GM04504 (cell line): ENCODE results near the gene CUX1.
A peak's percentile ranks its signal among the peaks of the same experiment; 100 is the strongest.
"Not testable (repeated sequence)": the region's sequence is repeated elsewhere in the genome, so short reads cannot be mapped to it uniquely, and the experiment has no call there.

Experiments
- DNase-seq: peaks from one replicate; pipeline ENCODE4 v3.0.0-alpha.2; 2012; ENCODE audit warnings: low read depth

The CUX1 gene

DNA sequence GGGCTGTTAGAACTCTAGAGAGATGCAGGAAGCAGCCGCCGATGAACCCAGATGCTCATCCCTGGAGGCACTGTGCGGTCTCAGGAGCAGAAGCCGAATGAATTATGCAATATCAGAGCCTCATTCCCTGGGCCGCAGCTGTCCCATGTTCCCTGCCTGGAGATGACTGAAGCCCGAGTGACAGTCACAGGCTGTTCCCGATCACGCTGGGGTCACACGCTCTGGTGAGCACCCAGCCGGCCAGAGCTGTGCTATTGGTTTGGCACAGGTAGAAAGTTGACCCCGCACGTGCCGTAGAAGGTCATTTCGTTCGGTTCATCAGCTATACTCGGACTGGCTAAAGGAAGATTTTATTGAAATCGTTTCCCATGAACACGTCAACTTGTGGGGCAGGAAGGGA lies 328.7 kb downstream of the CUX1 start:
- no peak for DNase-seq

DNA sequence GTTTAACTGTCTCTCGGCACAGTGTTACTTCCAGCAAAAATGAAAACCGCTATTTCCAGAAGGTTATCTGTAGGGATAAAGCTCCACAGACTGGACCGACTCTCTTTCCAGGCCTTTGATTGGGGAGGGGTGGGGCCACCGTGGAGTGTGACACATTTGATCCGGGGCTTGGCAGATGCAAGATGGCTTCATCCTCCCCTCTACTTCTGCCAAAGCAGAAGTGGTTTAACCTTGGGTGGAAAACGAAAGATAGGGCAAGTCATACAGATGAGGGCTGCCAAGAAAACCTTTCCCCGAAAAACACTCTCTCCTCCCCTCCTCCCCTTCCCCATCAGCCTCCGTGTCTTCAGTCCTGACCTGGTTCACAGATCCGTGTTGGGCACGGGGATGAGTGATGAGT lies 329.6 kb downstream of the CUX1 start:
- no peak for DNase-seq

DNA sequence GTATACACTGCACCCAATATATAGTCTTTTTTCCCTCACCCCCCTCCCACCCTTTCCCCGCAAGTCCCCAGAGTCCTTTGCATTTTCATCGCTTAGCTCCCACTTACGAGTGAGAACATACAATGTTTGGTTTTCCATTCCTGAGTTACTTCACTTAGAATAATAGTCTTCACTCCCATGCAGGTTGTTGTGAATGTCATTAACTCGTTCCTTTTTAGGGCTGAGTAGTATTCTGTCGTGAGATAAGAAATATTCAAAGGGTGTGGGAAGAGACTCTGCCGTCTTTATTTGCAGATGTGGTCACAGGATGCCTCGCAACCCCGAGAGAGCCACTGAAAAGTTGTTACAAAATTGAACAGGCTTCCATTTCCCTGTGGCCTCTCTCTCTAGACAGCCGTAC lies 331.4 kb downstream of the CUX1 start:
- no peak for DNase-seq

GRCh38 chr7:102149416-102149815 lies 332.0 kb downstream of the CUX1 start:
- DNase-seq = no peak

- no peak for DNase-seq
Measured at GRCh38 chr7:102150266-102150665, 332.8 kb downstream of the CUX1 start.

- DNase-seq = peak; percentile 9
Measured at GRCh38 chr7:102152672-102153598, 335.5 kb downstream of the CUX1 start.

- DNase-seq = no peak
Measured at GRCh38 chr7:102153599-102153946, 336.1 kb downstream of the CUX1 start.

GRCh38 chr7:102154425-102154824 lies 337.0 kb downstream of the CUX1 start:
- DNase-seq = no peak

GRCh38 chr7:102155821-102156441 lies 338.5 kb downstream of the CUX1 start:
- no peak for DNase-seq

DNA sequence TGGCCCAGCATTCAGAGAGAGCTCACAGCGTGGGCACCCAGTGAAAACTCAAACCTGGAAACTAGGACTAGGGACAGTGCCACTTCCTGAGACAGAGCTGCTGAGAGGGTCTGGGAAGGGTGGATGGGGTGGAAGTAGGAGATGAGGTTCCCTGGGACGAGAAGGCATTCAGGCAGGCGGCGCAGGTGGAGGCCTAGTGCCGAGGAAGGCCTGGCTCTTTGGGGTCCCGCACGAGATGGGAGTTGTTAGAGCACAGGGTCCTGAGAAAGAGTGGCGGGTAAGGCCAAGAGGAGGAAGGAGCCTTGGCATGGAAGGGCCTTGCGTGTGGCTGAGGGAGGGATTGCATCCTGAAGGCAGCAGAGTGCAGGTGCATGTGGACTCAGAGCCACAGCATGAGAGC lies 339.4 kb downstream of the CUX1 start:
- no peak for DNase-seq

GRCh38 chr7:102165136-102165535 lies 347.7 kb downstream of the CUX1 start:
- DNase-seq = no peak

DNA sequence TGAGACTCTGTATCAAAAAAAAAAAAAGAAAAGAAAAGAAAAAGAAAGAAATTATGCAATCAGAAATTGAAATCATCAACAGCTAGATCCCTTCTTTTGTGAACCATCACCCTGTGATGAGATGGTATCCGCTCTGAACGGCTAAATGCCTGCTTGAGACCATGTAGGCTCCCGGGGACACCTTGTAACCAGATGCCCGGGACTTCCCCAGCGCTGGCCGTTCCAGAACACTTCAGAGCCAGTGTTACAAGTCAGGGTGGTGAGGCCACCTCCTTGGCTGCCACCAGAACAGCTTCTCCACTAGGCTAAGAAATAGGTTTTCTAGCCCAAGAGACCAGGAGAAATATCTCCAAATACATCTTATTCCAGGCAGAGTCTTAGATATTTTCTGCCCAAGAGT lies 349.8 kb downstream of the CUX1 start:
- no peak for DNase-seq

DNA sequence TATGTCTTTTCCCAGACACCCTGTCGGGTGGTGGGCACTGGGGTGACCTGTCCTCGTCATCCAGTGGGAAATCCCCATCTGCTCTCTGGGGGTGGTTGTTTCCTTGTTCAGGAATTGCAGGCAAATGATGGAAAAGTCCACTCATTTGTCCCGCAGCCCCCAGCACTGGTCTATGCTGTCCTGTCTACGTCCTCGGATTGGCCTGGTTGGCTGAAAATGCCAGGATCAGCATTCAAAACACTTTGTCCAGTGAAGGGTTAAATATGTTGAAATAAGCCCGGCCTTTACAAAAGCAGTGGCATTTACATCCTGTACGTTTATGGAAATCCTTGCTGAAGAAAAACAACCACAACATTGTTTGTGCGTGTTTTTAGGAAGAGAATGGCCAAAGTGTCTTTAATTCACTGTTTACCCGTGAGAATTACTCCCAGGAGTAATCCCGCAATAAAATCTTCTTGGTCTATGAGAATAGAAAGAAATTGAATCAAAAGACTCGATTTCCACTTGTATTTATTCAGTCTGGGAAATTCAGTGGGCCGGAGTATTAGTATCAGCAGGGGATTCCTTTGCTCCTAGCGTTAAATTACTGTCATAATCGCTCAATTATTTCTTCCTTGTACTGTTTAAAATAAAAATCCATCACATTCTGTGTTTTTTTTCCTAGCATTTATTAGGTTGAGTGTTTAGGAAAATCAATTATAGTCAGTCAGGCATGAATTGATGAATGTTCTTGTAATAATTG lies 352.4 kb downstream of the CUX1 start:
- no peak for DNase-seq

DNA sequence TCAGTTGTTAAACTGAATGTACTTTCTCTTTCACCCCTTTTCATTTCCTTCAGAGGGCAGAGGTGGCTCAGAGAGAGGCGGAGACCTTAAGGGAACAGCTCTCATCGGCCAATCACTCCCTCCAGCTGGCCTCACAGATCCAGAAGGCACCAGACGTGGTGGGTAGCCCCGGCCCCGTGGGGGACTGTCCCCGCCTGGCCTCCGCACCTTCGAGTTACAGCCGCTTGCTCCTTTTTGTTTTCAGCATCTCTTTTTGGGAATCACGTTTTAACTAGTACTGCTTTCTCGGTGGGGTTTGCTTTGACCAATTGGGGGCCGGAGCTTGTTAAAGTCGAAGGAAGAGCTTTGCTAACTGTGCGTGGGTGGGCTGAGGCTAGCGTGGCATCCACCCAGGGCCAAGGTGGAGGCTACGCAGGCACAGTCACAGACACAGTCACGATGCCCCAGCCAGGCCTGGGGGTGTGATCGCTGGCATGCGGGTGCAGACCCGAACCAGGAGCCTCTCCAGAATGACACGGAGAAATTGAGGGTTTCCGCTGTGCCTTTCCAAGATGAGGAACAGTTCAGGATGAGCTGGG lies 353.1 kb downstream of the CUX1 start:
- no peak for DNase-seq

DNA sequence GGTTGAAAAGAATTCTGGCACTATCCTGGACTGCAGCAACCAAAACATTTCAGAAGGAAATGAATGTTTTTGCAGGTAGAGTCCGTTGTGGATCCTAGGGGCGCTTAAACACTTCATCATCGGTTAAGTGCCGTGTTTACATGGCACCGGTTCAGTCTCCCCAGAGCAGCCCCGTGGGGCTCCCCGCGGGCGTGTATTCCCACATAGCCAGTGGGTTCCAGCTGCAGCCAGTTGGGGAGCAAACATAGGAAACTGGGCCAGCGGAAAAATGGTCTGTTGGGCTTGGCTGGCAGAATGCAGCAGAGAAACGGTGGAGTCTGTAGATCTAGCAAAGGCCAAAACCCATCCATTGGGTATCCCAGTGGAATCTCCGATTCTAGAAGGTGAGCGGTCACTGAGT lies 356.2 kb downstream of the CUX1 start:
- DNase-seq = no peak

GRCh38 chr7:102175423-102176170 lies 358.2 kb downstream of the CUX1 start:
- DNase-seq = no peak

- DNase-seq = no peak
Measured at GRCh38 chr7:102178410-102178809, 361.0 kb downstream of the CUX1 start.

DNA sequence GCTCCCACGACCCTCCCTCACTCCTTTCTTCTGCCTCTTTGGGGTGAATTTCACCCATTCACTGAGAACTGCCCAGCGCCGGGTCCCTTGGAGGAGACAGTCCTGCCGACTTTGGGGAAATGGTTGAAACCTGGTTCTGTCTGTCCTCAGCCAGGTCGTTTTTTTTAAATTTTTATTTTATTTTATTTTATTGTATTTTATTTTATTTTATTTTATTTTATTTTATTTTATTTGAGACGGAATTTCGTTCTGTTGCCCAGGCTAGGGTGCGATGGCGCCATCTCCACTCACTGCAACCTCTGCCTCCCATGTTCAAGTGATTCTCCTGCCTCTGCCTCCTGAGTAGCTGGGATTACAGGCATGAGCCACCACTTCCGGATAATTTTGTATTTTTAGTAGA lies 363.3 kb downstream of the CUX1 start:
- DNase-seq = no peak

GRCh38 chr7:102181517-102181916 lies 364.1 kb downstream of the CUX1 start:
- DNase-seq = no peak

DNA sequence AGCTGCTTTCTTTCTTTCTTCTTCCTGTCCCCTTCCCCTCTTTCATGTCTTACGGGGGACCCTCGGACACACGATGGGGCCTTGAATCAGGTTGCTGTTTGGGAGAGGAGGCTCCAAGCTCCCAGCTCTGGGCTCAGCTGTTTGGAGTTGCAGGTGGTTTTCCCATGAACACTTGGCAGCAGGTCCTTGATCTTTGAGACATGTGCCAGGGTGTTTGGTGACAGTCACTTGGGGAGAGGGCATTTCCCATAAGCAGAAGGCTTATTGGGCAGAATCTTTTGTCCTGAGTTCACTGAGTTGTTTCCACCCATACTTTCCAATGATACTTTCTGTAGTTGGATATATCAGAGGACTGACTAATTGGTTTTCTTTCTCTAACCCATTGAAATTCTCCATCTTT lies 364.6 kb downstream of the CUX1 start:
- DNase-seq = no peak

DNA sequence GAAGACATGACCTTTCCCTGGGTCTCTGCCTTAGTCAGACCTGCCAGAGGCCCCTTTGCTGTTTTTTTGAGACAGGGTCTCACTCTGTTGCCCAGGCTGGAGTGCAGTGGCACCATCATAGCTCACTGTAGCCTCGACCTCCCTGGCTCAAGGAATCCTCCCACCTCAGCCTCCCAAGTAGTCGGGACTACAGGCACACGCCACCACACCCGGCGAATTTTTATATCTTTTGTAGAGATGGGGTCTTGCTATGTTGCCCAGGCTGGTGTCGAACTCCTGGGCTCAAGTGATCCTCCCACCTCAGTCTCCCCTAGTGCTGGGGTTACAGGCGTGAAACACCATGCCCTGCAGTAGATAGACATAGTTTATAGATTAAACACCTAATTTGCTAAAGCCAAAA lies 366.4 kb downstream of the CUX1 start:
- DNase-seq = not testable (repeated sequence)

GRCh38 chr7:102184303-102184702 lies 366.9 kb downstream of the CUX1 start:
- DNase-seq = no peak
